ENCODE measurements around the gene ANKMY2. TPM values are rescaled to one million over a fixed set of nuclear protein-coding genes. Genes with fewer than 3 reads are reported as not detected.

The ANKMY2 gene
- total RNA-seq, 4 donors from 2014 or later: 7.4 to 15.9 (median 11.4) TPM

GRCh38 chr7:16592395-16592794 lies 53.2 kb downstream of the ANKMY2 start:
- no peak for TF ChIP-seq CTCF (IDR thresholded peaks at IDR 0.05)
- ATAC-seq (ENCODE audit: low FRiP score) (no peak), DNase-seq (ENCODE audit: low spot score) (no peak)

- TF ChIP-seq CTCF (IDR thresholded peaks at IDR 0.05): no peak
- DNase-seq (ENCODE audit: low spot score): no peak
- ATAC-seq (ENCODE audit: low FRiP score): no peak
Observed at GRCh38 chr7:16590424-16590823, 55.1 kb downstream of the ANKMY2 start.

- ATAC-seq (ENCODE audit: low FRiP score) (no peak), DNase-seq (ENCODE audit: low spot score) (no peak)
- no peak for TF ChIP-seq CTCF (IDR thresholded peaks at IDR 0.05)
Observed at GRCh38 chr7:16589881-16590280, 55.7 kb downstream of the ANKMY2 start.

- no peak for TF ChIP-seq CTCF (IDR thresholded peaks at IDR 0.05)
- ATAC-seq (ENCODE audit: low FRiP score): no peak
- DNase-seq (ENCODE audit: low spot score): no peak
Observed at GRCh38 chr7:16587790-16588189, 57.8 kb downstream of the ANKMY2 start.

- no peak for DNase-seq (ENCODE audit: low spot score)
- ATAC-seq (ENCODE audit: low FRiP score): no peak
- no peak for TF ChIP-seq CTCF (IDR thresholded peaks at IDR 0.05)
Observed at GRCh38 chr7:16587129-16587528, 58.4 kb downstream of the ANKMY2 start.

- ATAC-seq (ENCODE audit: low FRiP score) (no peak), DNase-seq (ENCODE audit: low spot score) (no peak)
- no peak for TF ChIP-seq CTCF (IDR thresholded peaks at IDR 0.05)
Observed at GRCh38 chr7:16586081-16586874, 59.3 kb downstream of the ANKMY2 start.

GRCh38 chr7:16585540-16585939 lies 60.0 kb downstream of the ANKMY2 start:
- no peak for DNase-seq (ENCODE audit: low spot score)
- no peak for ATAC-seq (ENCODE audit: low FRiP score)
- TF ChIP-seq CTCF (IDR thresholded peaks at IDR 0.05): no peak
